NCI-H510A (cell line): Measurements from ENCODE around the gene DGKD.
A peak's percentile ranks its signal among the peaks of the same experiment; 100 is the strongest.
"Not testable (repeated sequence)": the region's sequence is repeated elsewhere in the genome, so short reads cannot be mapped to it uniquely, and the experiment has no call there.

ENCODE experiments used
- DNase-seq: peaks from one replicate; lab custom pipeline; 2025; lab: John Stamatoyannopoulos, UW

DGKD gene, protein sequence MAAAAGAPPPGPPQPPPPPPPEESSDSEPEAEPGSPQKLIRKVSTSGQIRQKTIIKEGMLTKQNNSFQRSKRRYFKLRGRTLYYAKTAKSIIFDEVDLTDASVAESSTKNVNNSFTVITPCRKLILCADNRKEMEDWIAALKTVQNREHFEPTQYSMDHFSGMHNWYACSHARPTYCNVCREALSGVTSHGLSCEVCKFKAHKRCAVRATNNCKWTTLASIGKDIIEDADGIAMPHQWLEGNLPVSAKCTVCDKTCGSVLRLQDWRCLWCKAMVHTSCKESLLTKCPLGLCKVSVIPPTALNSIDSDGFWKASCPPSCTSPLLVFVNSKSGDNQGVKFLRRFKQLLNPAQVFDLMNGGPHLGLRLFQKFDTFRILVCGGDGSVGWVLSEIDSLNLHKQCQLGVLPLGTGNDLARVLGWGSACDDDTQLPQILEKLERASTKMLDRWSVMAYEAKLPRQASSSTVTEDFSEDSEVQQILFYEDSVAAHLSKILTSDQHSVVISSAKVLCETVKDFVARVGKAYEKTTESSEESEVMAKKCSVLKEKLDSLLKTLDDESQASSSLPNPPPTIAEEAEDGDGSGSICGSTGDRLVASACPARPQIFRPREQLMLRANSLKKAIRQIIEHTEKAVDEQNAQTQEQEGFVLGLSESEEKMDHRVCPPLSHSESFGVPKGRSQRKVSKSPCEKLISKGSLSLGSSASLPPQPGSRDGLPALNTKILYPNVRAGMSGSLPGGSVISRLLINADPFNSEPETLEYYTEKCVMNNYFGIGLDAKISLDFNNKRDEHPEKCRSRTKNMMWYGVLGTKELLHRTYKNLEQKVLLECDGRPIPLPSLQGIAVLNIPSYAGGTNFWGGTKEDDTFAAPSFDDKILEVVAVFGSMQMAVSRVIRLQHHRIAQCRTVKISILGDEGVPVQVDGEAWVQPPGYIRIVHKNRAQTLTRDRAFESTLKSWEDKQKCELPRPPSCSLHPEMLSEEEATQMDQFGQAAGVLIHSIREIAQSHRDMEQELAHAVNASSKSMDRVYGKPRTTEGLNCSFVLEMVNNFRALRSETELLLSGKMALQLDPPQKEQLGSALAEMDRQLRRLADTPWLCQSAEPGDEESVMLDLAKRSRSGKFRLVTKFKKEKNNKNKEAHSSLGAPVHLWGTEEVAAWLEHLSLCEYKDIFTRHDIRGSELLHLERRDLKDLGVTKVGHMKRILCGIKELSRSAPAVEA

DNA sequence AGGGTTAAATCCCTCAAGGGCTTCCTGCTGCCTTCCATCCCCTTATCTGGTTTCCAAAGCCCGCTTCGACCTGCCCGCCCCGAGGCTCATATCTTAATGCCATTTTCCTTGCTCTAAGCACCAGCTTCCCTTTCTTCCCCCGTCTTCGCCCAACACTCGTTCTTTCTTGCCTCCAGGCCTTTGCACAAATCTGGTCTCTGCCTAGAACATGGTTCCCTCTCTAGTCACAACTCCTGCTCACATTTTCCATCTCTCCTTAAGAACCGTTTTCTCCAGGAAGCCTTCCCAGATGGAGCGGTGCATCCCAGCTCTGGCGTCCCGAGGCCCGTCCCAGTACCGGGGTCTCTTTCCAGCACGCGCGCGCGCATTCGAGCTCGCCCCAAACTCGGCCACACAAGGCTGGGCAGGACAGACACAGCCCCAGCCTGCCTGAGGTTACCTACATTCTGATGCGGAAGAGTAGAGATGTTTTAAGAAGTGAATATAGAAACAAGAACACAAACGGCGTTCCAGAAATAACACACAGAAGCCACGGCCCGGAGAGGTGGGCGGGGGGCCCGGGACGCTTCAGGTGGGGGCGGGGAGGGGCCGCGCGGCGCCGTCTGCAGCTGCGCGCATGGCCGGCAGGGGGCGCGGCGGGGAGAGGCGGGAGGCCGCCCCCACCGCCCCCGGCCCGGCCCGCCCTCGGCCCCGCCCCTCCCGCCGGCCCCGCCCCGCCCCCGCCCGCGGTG lies at the start of gene DGKD:
TSS of gene DGKD (plus strand) at position 726 of the 731 bp plus-strand sequence. CDS start 25 bp downstream, outside the sequence.
- peak; percentile 44 for DNase-seq

DNA sequence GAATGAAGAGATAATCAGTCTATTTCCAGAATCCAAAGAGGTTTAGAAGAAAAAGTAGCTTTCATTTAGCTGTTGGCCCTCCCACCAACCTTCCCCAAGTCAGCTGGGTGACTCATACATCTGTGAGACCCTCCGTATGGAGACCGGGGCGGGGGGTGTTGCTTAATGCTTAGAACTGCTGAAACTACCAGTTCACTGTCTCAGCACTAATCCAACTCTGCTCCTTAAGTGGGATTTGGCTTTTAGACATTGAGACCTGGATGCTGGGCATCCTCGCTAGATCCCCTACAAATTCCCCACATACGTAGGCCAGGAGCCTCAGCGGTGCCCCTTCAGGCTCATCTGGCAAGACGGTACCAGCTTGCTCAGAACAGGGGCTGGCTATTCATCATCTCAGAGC lies 46.7 kb upstream of the DGKD start, which contains the start of gene SAG:
TSS of gene SAG (plus strand) at position 252 of the 400 bp plus-strand sequence. CDS start 1,374 bp downstream, outside the sequence.
- DNase-seq, result no peak

DNA sequence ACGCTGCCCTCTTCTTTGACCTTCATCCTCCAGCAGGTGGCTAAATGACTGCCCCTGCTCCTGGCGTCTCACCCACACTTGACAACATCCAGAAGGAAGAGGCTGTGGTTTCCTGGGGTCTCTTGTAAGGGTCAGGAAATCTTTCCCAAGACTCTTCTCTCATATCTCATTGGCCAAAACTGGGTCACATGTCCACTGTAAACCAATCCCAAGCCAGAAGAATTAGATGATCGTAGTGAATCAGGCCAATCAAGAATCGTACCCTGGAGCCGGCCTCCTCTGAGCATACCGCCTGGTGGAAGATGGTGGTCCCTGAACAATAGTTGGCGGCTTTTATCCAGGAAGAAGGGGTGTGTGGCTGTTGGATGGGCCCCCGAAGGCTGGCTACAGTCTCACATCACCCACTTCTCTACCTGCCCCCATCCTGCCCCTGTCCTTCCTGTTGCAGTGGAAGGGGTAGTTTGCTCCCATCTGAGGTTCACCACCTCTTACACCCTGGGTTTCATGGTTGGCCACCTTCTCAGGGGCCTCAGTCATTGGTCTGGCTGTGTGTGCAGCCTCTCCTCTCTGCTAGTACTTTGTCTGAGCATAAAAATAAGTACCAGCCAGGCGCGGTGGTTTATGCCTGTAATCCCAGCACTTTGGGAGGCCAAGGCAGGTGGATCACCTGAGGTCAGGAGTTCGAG lies 42.9 kb upstream of the DGKD start:
- no peak for DNase-seq

DNA sequence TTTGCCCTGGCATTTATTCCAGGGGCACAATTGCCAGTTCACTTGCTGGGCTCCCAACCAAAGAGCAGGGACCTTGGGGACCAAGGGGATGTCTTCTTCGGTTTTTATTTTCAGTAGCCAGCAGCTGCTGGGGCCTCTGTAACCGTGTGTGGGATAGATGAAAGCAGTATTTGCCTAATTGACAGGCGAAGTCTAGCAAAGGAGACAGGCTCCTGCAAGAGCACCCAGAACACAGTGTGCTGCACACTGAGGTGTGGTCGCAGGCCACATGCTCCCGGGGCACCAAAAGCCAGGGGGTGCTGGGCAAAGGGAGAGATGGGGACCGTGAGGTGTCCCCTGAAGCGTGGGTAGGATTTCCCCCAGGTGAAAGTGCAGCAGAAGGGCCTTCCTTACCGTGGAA lies 41.4 kb upstream of the DGKD start:
- DNase-seq, result no peak

DNA sequence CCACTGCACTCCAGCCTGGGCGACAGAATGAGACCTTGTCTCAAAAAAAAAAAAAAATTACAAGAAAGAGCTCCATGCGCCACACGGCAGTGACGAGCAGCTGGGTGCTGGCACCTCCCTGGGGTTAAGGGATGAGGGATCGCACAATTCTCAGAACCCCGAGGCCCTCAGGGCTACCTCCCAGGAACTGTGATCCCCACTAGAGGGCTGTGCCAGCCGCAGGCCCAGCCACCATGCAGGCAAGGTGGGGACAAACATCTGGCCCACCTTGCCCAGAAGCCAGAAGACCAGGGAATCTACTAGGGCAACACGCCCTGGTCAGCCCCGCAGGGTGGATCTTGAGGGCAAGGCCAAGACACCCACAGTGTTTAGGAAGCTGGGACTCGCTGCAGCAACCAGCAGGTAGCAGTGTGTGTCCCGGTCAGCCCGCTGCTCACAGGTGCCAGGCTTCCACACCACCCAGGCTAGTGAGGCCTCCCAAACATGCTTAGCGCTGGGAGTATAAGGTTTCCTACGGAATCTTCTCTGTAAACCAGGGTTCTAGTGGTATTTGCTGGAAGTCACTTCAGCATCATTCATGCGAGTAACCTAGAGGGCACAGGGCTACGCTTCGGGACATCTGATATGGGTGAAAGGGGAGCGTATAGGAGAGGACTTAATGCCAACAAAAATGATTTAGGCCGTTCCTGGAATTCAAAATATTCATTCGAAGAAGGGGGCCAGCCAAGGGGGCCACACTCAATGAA lies 39.9 kb upstream of the DGKD start:
- DNase-seq, result no peak

DNA sequence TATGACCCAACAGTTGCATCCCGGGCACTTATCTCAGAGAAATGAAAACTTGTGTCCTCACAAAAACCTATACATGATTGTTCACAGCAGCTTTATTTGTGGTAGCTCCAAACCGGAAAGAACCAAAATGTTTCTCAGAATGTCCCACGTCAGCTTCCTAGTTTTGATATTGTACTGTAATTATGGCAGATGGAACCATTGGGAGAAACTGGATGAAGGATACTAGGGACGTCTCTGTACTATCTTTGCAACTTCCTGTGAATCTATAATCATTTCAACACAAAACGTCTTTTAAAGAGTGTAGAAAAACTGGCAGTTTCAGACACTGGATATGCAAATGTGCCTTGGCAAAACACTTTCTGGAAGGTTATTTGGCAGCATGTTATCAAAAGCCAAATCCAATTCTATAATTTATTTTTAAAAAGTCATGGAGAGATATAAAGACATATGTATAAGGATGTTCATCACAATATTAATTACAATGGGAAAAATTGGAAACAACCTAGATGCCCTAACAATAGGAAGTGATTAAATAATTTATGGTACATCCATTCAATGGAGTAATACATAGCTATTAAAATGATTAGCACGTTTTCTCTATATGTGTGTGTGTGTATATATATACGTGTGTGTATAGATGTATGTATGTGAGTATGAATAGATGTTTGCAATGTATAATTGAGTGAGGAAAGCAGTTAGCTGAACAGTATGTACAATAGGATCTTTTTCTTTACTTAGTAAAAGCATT lies 36.9 kb upstream of the DGKD start:
- no peak for DNase-seq

DNA sequence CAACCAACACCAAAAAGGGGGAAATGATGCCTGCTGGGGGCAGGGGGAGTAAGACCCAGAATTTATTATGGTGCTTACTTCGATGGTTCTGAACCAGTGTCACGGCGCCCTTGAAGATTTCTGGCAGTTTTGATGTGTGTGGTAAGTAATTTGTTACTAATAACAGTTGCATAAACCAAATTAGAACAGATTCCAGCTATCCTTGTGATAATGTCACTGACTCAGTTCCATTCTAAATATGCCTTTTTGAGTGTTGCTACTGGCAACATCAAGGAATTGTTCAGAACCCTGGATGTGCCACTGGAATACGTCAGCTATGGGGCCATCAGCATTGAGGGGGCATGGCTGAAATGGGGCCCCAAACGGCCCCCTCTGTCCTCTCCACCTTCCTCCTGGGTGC lies 35.0 kb upstream of the DGKD start:
- DNase-seq, result no peak

DNA sequence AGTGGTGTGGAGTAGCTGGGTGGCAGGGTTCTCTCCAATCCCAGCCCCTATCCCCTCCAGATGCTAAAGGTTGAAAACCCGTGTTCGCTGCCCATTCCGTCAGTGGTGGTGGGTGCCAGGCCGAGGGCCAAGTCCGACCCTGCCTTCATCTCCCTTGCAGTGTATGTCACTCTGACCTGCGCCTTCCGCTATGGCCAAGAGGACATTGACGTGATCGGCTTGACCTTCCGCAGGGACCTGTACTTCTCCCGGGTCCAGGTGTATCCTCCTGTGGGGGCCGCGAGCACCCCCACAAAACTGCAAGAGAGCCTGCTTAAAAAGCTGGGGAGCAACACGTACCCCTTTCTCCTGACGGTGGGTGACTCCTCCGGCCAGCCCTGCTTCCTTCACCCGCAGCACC lies 33.8 kb upstream of the DGKD start:
- no peak for DNase-seq

DNA sequence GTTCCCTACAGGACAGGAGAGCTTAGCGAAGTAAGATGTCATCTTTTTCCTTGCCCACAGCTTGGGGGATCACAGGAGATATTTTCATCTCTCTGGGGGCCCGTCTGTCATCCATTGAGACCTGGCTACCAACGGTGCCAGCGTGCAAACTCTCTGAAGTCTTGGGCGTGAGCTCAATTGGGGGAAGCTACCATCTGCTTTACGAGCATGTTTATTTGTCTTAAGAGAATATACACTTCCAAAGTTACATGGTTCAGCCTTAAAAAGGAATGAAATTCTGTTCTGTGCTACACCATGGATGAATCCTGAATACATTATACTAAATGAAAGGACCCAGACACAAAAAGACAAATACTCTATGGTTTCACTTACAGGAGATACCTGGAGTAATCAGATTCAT lies 33.1 kb upstream of the DGKD start:
- no peak for DNase-seq

DNA sequence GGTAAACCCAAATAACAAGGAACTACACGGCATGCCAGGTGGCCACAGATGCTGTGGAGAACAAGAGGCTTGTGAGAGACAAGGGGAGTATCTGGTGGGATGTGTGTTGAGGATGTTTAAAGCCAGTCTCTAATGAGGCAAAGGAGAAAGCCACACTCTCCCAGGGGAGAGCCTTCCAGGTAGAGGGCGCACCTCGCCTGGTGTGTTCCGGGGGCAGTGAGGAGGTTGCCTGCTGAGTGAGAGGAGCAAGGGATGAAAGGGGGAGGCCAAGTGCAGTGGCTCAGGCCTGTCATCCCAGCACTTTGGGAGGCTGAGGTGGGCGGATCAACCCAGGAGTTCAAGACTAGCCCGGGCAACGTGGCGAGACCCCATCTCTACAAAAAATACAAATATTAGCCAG lies 30.4 kb upstream of the DGKD start:
- no peak for DNase-seq

DNA sequence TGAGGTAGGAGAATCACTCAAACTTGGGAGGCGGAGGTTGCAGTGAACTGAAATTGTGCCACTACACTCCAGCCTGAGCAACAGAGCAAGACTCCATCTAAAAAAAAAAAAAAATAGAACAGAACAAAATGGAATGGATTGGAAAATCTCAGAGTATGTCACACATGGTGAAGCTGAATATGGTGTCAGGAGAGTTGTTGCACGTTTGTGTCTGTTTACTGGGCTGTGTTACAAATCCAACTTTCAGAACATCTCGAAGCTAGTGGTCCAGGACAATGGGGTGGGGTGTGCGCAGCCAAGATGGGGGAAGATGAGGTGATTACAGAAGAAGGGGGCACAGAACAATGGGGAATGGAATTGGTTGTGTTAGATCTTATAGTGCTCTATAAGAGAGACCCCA lies 29.0 kb upstream of the DGKD start:
- DNase-seq, result no peak

DNA sequence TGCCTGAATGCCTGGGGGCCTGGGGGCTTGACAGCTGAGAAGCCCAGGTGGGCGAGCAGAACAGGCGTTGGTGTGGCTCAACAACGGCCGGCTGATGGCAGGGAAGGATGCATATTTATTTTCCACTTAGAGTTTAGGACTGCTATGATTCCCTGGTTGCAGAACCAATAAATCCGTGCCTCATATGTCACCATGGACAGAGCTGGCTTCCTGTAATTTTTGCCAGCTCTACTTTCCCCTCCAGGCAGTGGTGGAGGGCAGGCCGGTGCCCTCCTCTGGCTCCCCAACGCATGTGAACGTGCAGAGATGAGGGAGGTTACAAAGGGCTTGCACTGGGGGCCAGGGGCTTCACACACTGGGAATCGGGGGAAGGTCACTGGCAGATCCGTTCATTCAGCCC lies 28.5 kb upstream of the DGKD start:
- DNase-seq, result no peak

DNA sequence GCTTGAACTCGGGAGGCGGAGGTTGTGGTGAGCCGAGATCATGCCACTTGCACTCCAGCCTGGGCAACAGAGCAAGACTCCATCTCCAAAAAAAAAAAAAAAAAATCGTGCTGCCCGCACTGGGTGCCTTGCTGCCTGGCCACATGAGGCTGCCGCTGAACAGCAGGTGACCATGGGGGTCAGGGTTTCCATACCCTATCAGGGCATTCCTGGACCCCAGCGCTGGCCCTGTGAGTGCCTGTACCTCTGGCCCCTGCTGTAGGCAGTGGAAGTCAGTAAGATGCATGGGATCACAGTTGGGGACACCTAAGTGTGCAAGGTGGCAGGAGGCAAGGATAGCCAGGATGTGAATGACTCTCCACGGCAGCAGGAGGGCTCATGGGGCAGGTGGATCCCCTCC lies 27.8 kb upstream of the DGKD start:
- no peak for DNase-seq

DNA sequence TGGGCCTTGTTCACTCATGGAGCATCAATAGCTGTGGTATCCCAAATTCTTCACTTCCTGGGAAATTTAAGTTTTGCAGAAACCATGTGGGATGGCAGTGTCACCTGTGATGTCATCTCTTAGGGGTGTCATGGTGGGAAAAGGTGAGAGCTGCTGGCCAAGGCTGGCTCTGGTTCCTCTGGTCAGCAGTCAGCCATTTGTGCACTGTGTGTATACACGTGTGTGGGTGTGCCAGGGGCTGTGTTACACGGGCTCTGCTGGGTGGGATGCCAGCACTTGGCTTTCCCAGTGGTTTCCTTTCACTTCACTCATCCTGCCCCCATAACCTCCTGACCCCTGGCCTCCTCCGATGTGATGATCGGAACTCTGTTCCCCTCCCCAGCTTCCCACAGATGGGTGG lies 25.4 kb upstream of the DGKD start:
- no peak for DNase-seq

DNA sequence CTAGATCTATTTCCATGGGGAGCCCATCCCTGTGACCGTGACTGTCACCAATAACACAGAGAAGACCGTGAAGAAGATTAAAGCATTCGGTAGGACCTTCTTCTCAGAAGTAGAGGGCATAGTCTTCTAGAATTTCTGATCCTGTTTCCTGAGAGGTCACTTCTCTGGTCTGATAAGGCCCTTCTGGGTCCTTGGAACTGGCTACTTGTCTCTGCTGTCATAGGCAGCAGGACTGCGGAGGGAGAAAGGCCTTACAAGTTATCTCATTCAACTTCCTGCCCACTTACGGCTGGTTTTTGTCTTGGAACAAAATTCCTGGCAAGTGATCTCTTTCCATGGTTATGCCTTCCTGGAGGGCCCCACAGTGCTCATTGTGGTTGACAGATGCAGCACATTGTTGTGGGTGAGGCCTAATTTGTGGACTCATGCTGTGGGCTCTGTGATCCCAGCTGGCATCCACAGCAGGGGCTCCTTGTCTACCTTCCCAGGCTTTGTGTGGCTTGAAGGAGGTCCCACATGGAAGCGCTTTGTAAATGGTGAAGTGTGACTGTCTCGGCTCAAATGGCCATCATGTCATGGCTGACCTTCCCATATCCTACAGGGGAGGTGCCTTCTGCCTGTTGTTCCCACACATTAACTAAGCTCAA lies 24.7 kb upstream of the DGKD start:
- no peak for DNase-seq

DNA sequence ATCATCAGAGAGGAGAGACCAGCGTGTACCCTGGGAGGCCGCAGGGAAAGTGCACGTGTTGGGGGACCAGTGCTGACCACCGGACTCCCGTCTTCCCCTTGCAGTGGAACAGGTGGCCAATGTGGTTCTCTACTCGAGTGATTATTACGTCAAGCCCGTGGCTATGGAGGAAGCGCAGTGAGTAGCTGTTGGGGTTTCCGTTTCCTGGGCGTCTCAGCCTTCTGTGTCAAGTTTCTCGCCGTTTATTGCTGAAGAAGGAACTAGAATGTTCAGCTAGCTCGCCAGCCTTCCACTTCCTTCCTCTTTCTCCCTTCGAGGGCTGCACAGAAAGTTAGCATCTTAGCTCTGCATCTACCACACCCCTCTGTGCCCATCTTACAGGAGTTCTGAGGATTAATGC lies 22.8 kb upstream of the DGKD start:
- DNase-seq, result no peak

DNA sequence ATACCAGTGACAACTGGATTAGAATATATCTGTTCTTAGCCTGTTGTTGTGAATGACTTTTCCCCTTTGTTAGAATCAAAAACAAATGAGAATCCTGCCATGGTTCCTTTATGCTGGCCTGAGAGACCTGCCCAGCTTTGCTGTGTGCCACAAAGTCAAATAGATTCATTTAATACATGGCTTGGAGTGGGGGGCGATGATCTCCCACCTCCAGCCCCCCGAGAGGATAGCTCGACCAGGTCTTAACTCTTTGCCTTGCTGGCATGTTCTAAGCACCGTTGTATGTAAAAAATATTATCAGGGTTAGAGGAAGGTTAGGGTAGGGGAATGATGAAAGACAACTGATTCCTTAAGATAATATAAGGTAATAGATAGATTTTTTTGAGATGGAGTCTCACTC lies 22.2 kb upstream of the DGKD start:
- no peak for DNase-seq

DNA sequence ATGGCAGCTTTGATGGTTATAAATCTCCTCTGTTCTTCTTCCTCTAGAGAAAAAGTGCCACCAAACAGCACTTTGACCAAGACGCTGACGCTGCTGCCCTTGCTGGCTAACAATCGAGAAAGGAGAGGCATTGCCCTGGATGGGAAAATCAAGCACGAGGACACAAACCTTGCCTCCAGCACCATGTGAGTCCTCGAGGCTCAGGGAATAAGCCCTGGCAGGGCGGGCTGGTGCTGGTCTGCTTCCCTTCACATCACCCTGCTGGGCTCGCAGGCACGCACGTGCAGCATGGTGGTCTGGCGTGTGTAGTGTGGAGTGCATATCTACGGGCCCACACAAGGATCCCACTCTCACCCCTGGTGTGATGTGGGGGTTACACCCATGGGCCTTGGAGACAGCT lies 19.4 kb upstream of the DGKD start:
- DNase-seq, result no peak

DNA sequence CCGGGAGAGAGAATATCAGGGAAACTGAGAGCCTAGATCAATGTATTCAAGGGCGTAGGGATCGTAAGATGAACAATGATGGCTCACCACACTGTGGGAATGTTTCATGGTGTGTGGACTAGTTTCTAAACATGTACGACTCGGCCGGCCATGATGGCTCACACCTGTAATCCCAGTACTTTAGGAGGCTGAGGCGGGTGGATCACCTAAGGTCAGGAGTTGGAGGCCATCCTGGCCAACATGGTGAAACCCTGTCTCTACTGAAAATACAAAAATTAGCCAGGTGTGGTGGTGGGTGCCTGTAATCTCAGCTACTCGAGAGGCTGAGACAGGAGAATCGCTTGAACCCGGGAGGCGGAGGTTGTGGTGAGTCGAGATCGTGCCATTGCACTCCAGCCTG lies 18.2 kb upstream of the DGKD start:
- DNase-seq, result not testable (repeated sequence)
